HEK293T (cell line): ENCODE measurements around the gene CANT1.

Source experiments
- BHLHE40 ChIP-seq: fragments of 450-650 bp; IDR thresholded peaks from 2 replicates; pipeline ENCODE4 v1.6.1; 2016; ENCODE audit warnings: mild to moderate bottlenecking, moderate library complexity, borderline replicate concordance
- ELF4 ChIP-seq: fragments of 450-650 bp; IDR thresholded peaks from 2 replicates; pipeline ENCODE4 v1.6.1; 2017; ENCODE audit warnings: antibody characterized with exemption
- FOXA1 ChIP-seq: fragments of 450-650 bp; IDR thresholded peaks from 2 replicates; pipeline ENCODE4 v1.6.1; 2016; ENCODE audit warnings: mild to moderate bottlenecking
- FOXM1 ChIP-seq: fragments of 450-650 bp; IDR thresholded peaks from 2 replicates; pipeline ENCODE4 v1.6.1; 2017; ENCODE audit warnings: mild to moderate bottlenecking, borderline replicate concordance
- L3MBTL2 ChIP-seq: fragments of 450-650 bp; conservative IDR thresholded peaks from 2 replicates; pipeline ENCODE4 v1.6.1; 2016; ENCODE audit warnings: mild to moderate bottlenecking
- NFRKB ChIP-seq: fragments of 450-650 bp; IDR thresholded peaks from 2 replicates; pipeline ENCODE4 v1.6.1; 2016; ENCODE audit warnings: mild to moderate bottlenecking, moderate library complexity
- SP1 ChIP-seq: fragments of 450-650 bp; IDR thresholded peaks from 2 replicates; pipeline ENCODE4 v1.6.1; 2017
- SUZ12 ChIP-seq: fragments of 450-650 bp; IDR thresholded peaks from 2 replicates; pipeline ENCODE4 v1.6.1; 2016; ENCODE audit warnings: mild to moderate bottlenecking

- TF ChIP-seq SP1 (no peak), NFRKB (no peak), FOXA1 (no peak), SUZ12 (no peak), FOXM1 (no peak), BHLHE40 (no peak), L3MBTL2 (no peak), ELF4 (no peak)
Observed at GRCh38 chr17:79052131-79052530, 42.6 kb upstream of the CANT1 start.
